HepG2 (cell line): ENCODE results near the gene BAHD1. TPM values are rescaled to one million over a fixed set of nuclear protein-coding genes. Genes with fewer than 3 reads are reported as not detected.

Experiments
- AHR ChIP-seq: IDR thresholded peaks from 2 replicates; pipeline ENCODE4 v1.6.1; 2018; ENCODE audit warnings: missing genetic modification reagents, missing compliant biosample characterization
- DMTF1 ChIP-seq: sonication (generic); formaldehyde crosslinking; IDR thresholded peaks from 2 replicates; pipeline ENCODE4 v1.4.0; 2020; ENCODE audit warnings: mild to moderate bottlenecking, missing genetic modification reagents
- ERF ChIP-seq: IDR thresholded peaks from 2 replicates; pipeline ENCODE4 v1.6.1; 2018; ENCODE audit warnings: missing biosample characterization, missing genetic modification reagents
- FOSL1 ChIP-seq: sonication (generic); formaldehyde crosslinking; IDR thresholded peaks from 2 replicates; pipeline ENCODE4 v1.9.0; 2021; ENCODE audit warnings: missing genetic modification reagents, borderline replicate concordance
- GTF3A ChIP-seq: sonication (generic); formaldehyde crosslinking; conservative IDR thresholded peaks from 2 replicates; pipeline ENCODE4 v1.4.0; 2020; ENCODE audit warnings: mild to moderate bottlenecking, missing genetic modification reagents
- HDAC2 ChIP-seq: sonication (generic); formaldehyde crosslinking; IDR thresholded peaks from 2 replicates; pipeline ENCODE4 v1.4.0; 2020; ENCODE audit warnings: missing genetic modification reagents
- HNRNPLL ChIP-seq: fragments of 200-400 bp; formaldehyde crosslinking; IDR thresholded peaks from 2 replicates; pipeline ENCODE4 v1.6.1; 2017; ENCODE audit warnings: mild to moderate bottlenecking, low read depth, low read length; ENCODE audit not compliant: poor library complexity, severe bottlenecking
- KDM4B ChIP-seq: sonication (generic); formaldehyde crosslinking; IDR thresholded peaks from 2 replicates; pipeline ENCODE4 v1.4.0; 2020; ENCODE audit warnings: missing genetic modification reagents
- KDM6A ChIP-seq: IDR thresholded peaks from 2 replicates; pipeline ENCODE4 v1.6.1; 2016; ENCODE audit warnings: low read depth
- TEAD2 ChIP-seq: sonication (generic); formaldehyde crosslinking; IDR thresholded peaks from 2 replicates; pipeline ENCODE4 v1.9.0; 2021; ENCODE audit warnings: missing genetic modification reagents
- TIGD3 ChIP-seq: sonication (generic); formaldehyde crosslinking; IDR thresholded peaks from 2 replicates; pipeline ENCODE4 v1.5.1; 2020; ENCODE audit warnings: mild to moderate bottlenecking, missing genetic modification reagents, borderline replicate concordance
- ZBTB26 ChIP-seq: IDR thresholded peaks from 2 replicates; pipeline ENCODE4 v1.6.1; 2016; ENCODE audit warnings: missing compliant biosample characterization, missing genetic modification reagents, borderline replicate concordance
- ZC3H13 ChIP-seq: sonication (generic); formaldehyde crosslinking; IDR thresholded peaks from 2 replicates; pipeline ENCODE4 v1.8.1; 2023; ENCODE audit warnings: mild to moderate bottlenecking, missing genetic modification reagents, moderate library complexity
- ZFP62 ChIP-seq: sonication (generic); formaldehyde crosslinking; IDR thresholded peaks from 2 replicates; pipeline ENCODE4 v1.4.0; 2020; ENCODE audit warnings: missing genetic modification reagents
- ZFYVE20 ChIP-seq: sonication (generic); formaldehyde crosslinking; IDR thresholded peaks from 2 replicates; pipeline ENCODE4 v1.8.0; 2023; ENCODE audit warnings: low read depth, mild to moderate bottlenecking, moderate library complexity, missing genetic modification reagents, borderline replicate concordance
- ZKSCAN5 ChIP-seq: sonication (generic); formaldehyde crosslinking; IDR thresholded peaks from 2 replicates; pipeline ENCODE4 v1.5.1; 2020; ENCODE audit warnings: mild to moderate bottlenecking, missing genetic modification reagents
- ZNF24 ChIP-seq: fragments of 450-650 bp; IDR thresholded peaks from 2 replicates; pipeline ENCODE4 v1.6.1; 2017; ENCODE audit warnings: antibody characterized with exemption, mild to moderate bottlenecking
- ZNF460 ChIP-seq: sonication (generic); formaldehyde crosslinking; IDR thresholded peaks from 2 replicates; pipeline ENCODE4 v1.5.1; 2020; ENCODE audit warnings: missing genetic modification reagents, mild to moderate bottlenecking, borderline replicate concordance
- ZNF543 ChIP-seq: sonication (generic); formaldehyde crosslinking; IDR thresholded peaks from 2 replicates; pipeline ENCODE4 v1.4.0; 2020; ENCODE audit warnings: mild to moderate bottlenecking, missing genetic modification reagents
- ZNF564 ChIP-seq: sonication (generic); formaldehyde crosslinking; IDR thresholded peaks from 2 replicates; pipeline ENCODE4 v1.8.1; 2023; ENCODE audit warnings: mild to moderate bottlenecking, missing genetic modification reagents
- polyA plus RNA-seq, 8 experiments: library from polyadenylated mRNA; depleted of rRNA in 3 of 8; stranded (reverse) in 7 of 8; unstranded in 1 of 8; fragments of >200 nt; fragmentation: Illumina TruSeq in 4 of 8; extraction: Trizol in 4 of 8; gene quantifications; 2 replicates each; pipeline versions ENCODE4 v1.2.1 to v1.2.3, GENCODE V29; 2011 to 2016; ENCODE audit warnings: low read depth in 4 of 8, missing spikeins in 1 of 8, mixed read lengths in 1 of 8; ENCODE audit not compliant: insufficient read depth in 1 of 8
- total RNA-seq, 5 experiments: library from RNA; depleted of rRNA; stranded (reverse); fragments of >200 nt; fragmentation: Illumina TruSeq; extraction: Trizol; gene quantifications; 2 replicates each; pipeline ENCODE4 v1.2.3, GENCODE V29; 2016; ENCODE audit warnings: low read depth in 1 of 5
- TF ChIP-seq, protein P1 (sequence below): sonication (generic); formaldehyde crosslinking; IDR thresholded peaks from 2 replicates; pipeline ENCODE4 v1.5.0; 2020; ENCODE audit warnings: mild to moderate bottlenecking, missing genetic modification reagents, borderline replicate concordance
- TF ChIP-seq, protein P2 (sequence below): sonication (generic); formaldehyde crosslinking; IDR thresholded peaks from 2 replicates; pipeline ENCODE4 v1.5.0; 2020; ENCODE audit warnings: mild to moderate bottlenecking, low read depth, missing genetic modification reagents, borderline replicate concordance

BAHD1 gene
- total and polyA plus RNA-seq, 2 of the 13 experiments (the other 11 are each of a cell fraction or from before 2014, with no cell fraction given) = 3.3 to 8.7 TPM

DNA sequence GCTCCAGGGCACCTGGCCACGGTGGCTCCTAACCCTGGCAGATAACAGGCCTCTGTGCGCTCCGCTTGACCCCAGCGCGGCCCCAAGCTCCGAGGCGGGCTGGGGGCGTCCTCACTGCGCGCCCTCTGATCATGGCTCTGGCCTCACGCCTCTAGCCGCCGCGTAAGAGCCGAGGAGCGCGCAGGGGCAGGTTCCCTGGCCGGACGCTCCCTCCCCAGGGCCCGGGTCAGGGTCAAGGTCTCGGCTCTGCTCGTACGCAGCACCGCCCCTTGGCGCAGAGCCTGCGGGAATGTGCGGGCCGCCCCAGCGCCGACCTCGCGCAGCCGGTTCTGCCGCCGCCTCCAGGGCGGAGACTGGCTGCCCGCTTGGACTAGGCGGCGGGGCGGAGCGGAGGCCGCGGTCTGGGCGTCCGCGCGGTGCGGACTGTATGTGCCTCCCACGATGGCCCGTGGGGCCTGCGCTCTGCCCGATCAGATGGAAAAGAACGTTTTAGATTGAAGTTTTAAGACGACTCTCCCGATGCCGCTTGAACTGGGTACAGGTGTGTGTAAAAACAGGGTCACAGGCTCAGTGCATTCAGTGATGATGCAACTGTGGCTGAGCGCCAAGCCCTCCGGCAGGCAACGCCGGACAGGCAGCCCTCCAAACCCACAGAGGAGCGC, 70.8 kb downstream of the BAHD1 start (continued):
- 0 out of 2 replicates have a peak, but pooled peaks have one; percentile 45 for TF ChIP-seq DMTF1
- no peak for TF ChIP-seq ZNF460
- no peak for TF ChIP-seq FOSL1 (CRISPR knock-in tag)
- peak; percentile 97 for TF ChIP-seq HNRNPLL
- TF ChIP-seq GTF3A (CRISPR knock-in tag) = no peak
- no peak for TF ChIP-seq ZFP62 (CRISPR knock-in tag)
- TF ChIP-seq, protein P1, sequence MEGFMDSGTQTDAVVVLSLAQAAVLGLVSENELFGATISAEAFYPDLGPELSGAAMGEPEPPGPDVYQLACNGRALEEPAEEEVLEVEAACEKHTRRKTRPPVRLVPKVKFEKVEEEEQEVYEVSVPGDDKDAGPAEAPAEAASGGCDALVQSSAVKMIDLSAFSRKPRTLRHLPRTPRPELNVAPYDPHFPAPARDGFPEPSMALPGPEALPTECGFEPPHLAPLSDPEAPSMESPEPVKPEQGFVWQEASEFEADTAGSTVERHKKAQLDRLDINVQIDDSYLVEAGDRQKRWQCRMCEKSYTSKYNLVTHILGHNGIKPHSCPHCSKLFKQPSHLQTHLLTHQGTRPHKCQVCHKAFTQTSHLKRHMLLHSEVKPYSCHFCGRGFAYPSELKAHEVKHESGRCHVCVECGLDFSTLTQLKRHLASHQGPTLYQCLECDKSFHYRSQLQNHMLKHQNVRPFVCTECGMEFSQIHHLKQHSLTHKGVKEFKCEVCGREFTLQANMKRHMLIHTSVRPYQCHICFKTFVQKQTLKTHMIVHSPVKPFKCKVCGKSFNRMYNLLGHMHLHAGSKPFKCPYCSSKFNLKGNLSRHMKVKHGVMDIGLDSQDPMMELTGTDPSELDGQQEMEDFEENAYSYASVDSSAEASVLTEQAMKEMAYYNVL = peak; percentile 51; the same call in 1 of the 2 replicates
- TF ChIP-seq ZNF564 (CRISPR knock-in tag) = no peak
- TF ChIP-seq ZFYVE20 = no peak
- TF ChIP-seq, protein P2, sequence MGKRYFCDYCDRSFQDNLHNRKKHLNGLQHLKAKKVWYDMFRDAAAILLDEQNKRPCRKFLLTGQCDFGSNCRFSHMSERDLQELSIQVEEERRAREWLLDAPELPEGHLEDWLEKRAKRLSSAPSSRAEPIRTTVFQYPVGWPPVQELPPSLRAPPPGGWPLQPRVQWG (CRISPR knock-in tag) = no peak
- TF ChIP-seq KDM6A (CRISPR knock-in tag) = no peak
- TF ChIP-seq TIGD3 (CRISPR knock-in tag) = no peak
- TF ChIP-seq ZC3H13 = peak; percentile 55; the same call in 1 of the 2 replicates
- peak; percentile 70 for TF ChIP-seq HDAC2 (CRISPR knock-in tag)
- no peak for TF ChIP-seq ZKSCAN5 (CRISPR knock-in tag)
- no peak for TF ChIP-seq KDM4B (CRISPR knock-in tag)
- peak; percentile 91; the same call in 1 of the 2 replicates for TF ChIP-seq ZNF543 (CRISPR knock-in tag)
- no peak for TF ChIP-seq AHR (CRISPR knock-in tag)
- no peak for TF ChIP-seq TEAD2 (CRISPR knock-in tag)
- TF ChIP-seq ZNF24 = no peak
- TF ChIP-seq ERF (CRISPR knock-in tag) = peak; percentile 76; the same call in 1 of the 2 replicates
- TF ChIP-seq ZBTB26 (CRISPR knock-in tag) = 0 out of 2 replicates have a peak, but pooled peaks have one; percentile 39
